Keratinocyte (primary cell): Measurements from ENCODE around the gene ATXN10. TPM values are rescaled to one million over a fixed set of nuclear protein-coding genes. Genes with fewer than 3 reads are reported as not detected.

Experiments used
- DNase-seq: peaks from one replicate; pipeline ENCODE4 v3.0.0-alpha.2; 2011; ENCODE audit warnings: low read depth, missing footprints, low spot score
- FAIRE-seq: peaks from 2 replicates; lab custom pipeline; 2011; peaks lifted over from hg19 to GRCh38; lab: Jason Lieb, UNC
- H2AFZ ChIP-seq: 2 replicates; pipeline ENCODE4 v1.6.0; 2012; ENCODE audit warnings: low read length, control low read depth, inconsistent platforms; ENCODE audit not compliant: control insufficient read depth
- H3K27ac ChIP-seq: 2 replicates; pipeline ENCODE4 v1.5.1; 2011; ENCODE audit warnings: low read length; ENCODE audit not compliant: control insufficient read depth, insufficient read depth
- H3K27me3 ChIP-seq: 3 replicates; pipeline ENCODE4 v1.6.0; 2011; ENCODE audit warnings: low read length; ENCODE audit not compliant: control insufficient read depth, insufficient read depth; ENCODE audit errors: extremely low read depth
- H3K36me3 ChIP-seq, 2 experiments: 2 replicates in 1 of 2; 3 replicates in 1 of 2; pipeline ENCODE4 v1.5.1; 2011; ENCODE audit warnings: low read length in 2 of 2, mild to moderate bottlenecking in 1 of 2; ENCODE audit not compliant: control insufficient read depth in 2 of 2, insufficient read depth in 2 of 2; ENCODE audit errors: extremely low read depth in 1 of 2
- H3K4me1 ChIP-seq: 3 replicates; pipeline ENCODE4 v1.5.1; 2011; ENCODE audit warnings: low read length; ENCODE audit not compliant: control insufficient read depth, insufficient read depth; ENCODE audit errors: extremely low read depth
- H3K4me2 ChIP-seq: 3 replicates; pipeline ENCODE4 v1.6.0; 2011; ENCODE audit warnings: low read depth, low read length; ENCODE audit not compliant: control insufficient read depth, insufficient read depth; ENCODE audit errors: extremely low read depth
- H3K4me3 ChIP-seq, 3 experiments: fragments of 200-600 bp in 1 of 3; sonication (generic) in 1 of 3; 2 replicates in 2 of 3; 3 replicates in 1 of 3; pipeline ENCODE4 v1.5.1; 2011 to 2016; ENCODE audit warnings: low read length in 3 of 3, mild to moderate bottlenecking in 3 of 3, control low read depth in 2 of 3, inconsistent platforms in 1 of 3, low read depth in 1 of 3, mixed read lengths in 1 of 3, mixed run types in 1 of 3, moderate library complexity in 1 of 3; ENCODE audit not compliant: control insufficient read depth in 2 of 3, insufficient read depth in 2 of 3; ENCODE audit errors: extremely low read depth in 1 of 3
- H3K79me2 ChIP-seq: 2 replicates; pipeline ENCODE4 v1.6.0; 2012; ENCODE audit warnings: low read length; ENCODE audit not compliant: control insufficient read depth, insufficient read depth
- H3K9ac ChIP-seq: 3 replicates; pipeline ENCODE4 v1.6.0; 2011; ENCODE audit warnings: low read length; ENCODE audit not compliant: control insufficient read depth, insufficient read depth; ENCODE audit errors: extremely low read depth
- H3K9me1 ChIP-seq: 3 replicates; pipeline ENCODE4 v1.6.0; 2011; ENCODE audit warnings: low read length; ENCODE audit not compliant: control insufficient read depth, insufficient read depth; ENCODE audit errors: extremely low read depth
- H3K9me3 ChIP-seq: 2 replicates; pipeline ENCODE4 v1.5.1; 2012; ENCODE audit warnings: low read depth, low read length; ENCODE audit not compliant: control insufficient read depth
- H4K20me1 ChIP-seq: 3 replicates; pipeline ENCODE4 v1.6.0; 2011; ENCODE audit warnings: low read length; ENCODE audit not compliant: control insufficient read depth, insufficient read depth; ENCODE audit errors: extremely low read depth
- EZH2 ChIP-seq: IDR thresholded peaks from one replicate; pipeline ENCODE4 v1.6.1; 2012; ENCODE audit warnings: inconsistent platforms, mild to moderate bottlenecking, low read length, moderate library complexity
- dilution Hi-C: fragments of 300-500 bp; cut with MboI; formaldehyde crosslinking; loops from one replicate; pipeline ENCODE4 v1.7.0; 2020; ENCODE audit warnings: low sequenced_read_pairs; ENCODE audit not compliant: extremely low pct_ligation_motif_present
- polyA plus RNA-seq, 5 experiments: library from polyadenylated mRNA; depleted of rRNA in 3 of 5; stranded (reverse) in 3 of 5; stranded (forward) in 1 of 5; unstranded in 1 of 5; fragments of >200 nt; gene quantifications; 1 replicate in 1 of 5; 2 replicates in 3 of 5; 3 replicates in 1 of 5; pipeline versions ENCODE4 v1.2.1 to v1.2.3, GENCODE V29; 2011 to 2012; ENCODE audit warnings: missing spikeins in 2 of 5, low read depth in 1 of 5, low replicate concordance in 1 of 5
- TF ChIP-seq, protein P1 (sequence below), 3 experiments: IDR thresholded peaks in 1 of 3; conservative IDR thresholded peaks in 1 of 3; optimal IDR thresholded peaks in 1 of 3; 2 replicates in 2 of 3; 3 replicates in 1 of 3; pipeline versions ENCODE3 to v1.5.1; 2011; ENCODE audit warnings: low read length in 3 of 3, mild to moderate bottlenecking in 3 of 3, moderate library complexity in 2 of 3, control low read depth in 1 of 3, inconsistent platforms in 1 of 3; ENCODE audit not compliant: insufficient read depth in 2 of 3; ENCODE audit errors: extremely low read depth in 1 of 3

The ATXN10 gene
- polyA plus RNA-seq, 1 donor (not counting 4 experiments of a cell fraction or from before 2014, with no cell fraction given) = 276 TPM

DNA sequence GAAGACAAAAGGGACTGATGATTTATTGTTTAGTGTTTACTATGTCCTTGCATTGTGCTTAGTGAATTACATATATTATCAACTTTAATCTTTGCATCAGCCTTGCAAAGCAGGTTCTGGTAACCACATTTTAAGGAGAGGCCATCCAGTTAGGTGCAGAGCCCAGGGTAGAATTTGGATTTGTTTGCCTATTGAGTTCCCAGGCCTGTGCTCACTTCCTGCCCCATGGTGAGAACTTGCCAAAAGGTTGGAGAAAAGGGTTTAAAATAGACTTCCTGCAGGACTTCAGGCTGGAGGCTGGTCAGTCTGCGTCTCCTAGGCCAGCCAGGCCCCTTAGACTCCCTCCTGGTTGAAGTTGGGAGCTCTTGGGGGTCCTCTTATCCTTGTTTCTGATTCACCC is 72.1 kb downstream of the ATXN10 start:
- no peaks in the 10 kb centered on the region for H3K9me1 ChIP-seq
- no peak overlapping the region for H3K9ac ChIP-seq
- no peak for TF ChIP-seq EZH2
- TF ChIP-seq, protein P1, sequence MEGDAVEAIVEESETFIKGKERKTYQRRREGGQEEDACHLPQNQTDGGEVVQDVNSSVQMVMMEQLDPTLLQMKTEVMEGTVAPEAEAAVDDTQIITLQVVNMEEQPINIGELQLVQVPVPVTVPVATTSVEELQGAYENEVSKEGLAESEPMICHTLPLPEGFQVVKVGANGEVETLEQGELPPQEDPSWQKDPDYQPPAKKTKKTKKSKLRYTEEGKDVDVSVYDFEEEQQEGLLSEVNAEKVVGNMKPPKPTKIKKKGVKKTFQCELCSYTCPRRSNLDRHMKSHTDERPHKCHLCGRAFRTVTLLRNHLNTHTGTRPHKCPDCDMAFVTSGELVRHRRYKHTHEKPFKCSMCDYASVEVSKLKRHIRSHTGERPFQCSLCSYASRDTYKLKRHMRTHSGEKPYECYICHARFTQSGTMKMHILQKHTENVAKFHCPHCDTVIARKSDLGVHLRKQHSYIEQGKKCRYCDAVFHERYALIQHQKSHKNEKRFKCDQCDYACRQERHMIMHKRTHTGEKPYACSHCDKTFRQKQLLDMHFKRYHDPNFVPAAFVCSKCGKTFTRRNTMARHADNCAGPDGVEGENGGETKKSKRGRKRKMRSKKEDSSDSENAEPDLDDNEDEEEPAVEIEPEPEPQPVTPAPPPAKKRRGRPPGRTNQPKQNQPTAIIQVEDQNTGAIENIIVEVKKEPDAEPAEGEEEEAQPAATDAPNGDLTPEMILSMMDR (optimal IDR thresholded peaks at IDR 0.05 in 1 of 3, IDR thresholded peaks at IDR 0.05 in 1 of 3, conservative IDR thresholded peaks at IDR 0.05 in 1 of 3; ENCODE audit: extremely low read depth in 1 of 3, insufficient read depth in 2 of 3, low read length in 3 of 3) = no peak
- peaks cover 12 to 21% of the 10 kb centered on the region in 2 experiments for H3K36me3 ChIP-seq
- peaks cover 2% of the 10 kb centered on the region for H3K79me2 ChIP-seq
- DNase-seq (no peak), FAIRE-seq (no peak)
- no peaks in the 10 kb centered on the region for H3K9me3 ChIP-seq
- no peak overlapping the region for H2AFZ ChIP-seq
- H3K4me2 ChIP-seq = no peak overlapping the region
- peaks cover 4% of the 10 kb centered on the region for H3K4me1 ChIP-seq
- no peaks in the 10 kb centered on the region for H4K20me1 ChIP-seq
- no peak overlapping the region for H3K4me3 ChIP-seq
- no peaks in the 10 kb centered on the region for H3K27me3 ChIP-seq
- dilution Hi-C loops = no loop called here
- H3K27ac ChIP-seq = no peak overlapping the region

DNA sequence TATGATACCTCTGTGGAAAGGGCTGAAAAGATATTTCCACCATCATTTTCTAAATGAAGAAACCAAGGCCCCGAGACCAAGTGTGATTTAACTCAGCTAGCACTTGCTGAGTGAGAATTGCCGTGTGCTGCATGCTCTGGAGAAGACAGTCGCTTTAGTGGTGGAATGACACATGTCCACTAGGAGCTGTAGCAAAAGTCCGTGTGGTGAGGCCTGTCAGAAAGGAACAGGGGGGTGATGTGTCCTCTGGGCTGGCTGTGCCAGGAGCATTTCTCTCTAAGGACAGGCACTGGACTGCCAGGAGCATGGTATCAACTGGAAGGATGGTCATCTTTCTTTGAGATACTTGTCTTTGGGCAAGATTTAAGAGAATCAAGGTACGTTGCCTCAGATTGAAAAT is 72.8 kb downstream of the ATXN10 start:
- H3K4me3 ChIP-seq = no peak overlapping the region

More for the DNA sequence above, 72.8 kb downstream of the ATXN10 start:
- H3K27ac ChIP-seq = no peak overlapping the region
- no peaks in the 10 kb centered on the region for H3K27me3 ChIP-seq
- no peak for TF ChIP-seq EZH2
- TF ChIP-seq, protein P1 (optimal IDR thresholded peaks at IDR 0.05 in 1 of 3, IDR thresholded peaks at IDR 0.05 in 1 of 3, conservative IDR thresholded peaks at IDR 0.05 in 1 of 3; ENCODE audit: extremely low read depth in 1 of 3, insufficient read depth in 2 of 3, low read length in 3 of 3) = no peak
- peaks cover 4% of the 10 kb centered on the region for H3K4me1 ChIP-seq
- no peak overlapping the region for H3K9ac ChIP-seq
- H3K9me3 ChIP-seq = no peaks in the 10 kb centered on the region
- no peak for FAIRE-seq
- dilution Hi-C loops = no loop called here
- H4K20me1 ChIP-seq = no peaks in the 10 kb centered on the region
- DNase-seq = no peak
- no peaks in the 10 kb centered on the region for H3K9me1 ChIP-seq
- peaks cover 2% of the 10 kb centered on the region for H3K79me2 ChIP-seq
- peaks cover 12 to 15% of the 10 kb centered on the region in 2 experiments for H3K36me3 ChIP-seq
- H2AFZ ChIP-seq = no peak overlapping the region
- H3K4me2 ChIP-seq = no peak overlapping the region
